Measurements from ENCODE around the gene GAA.

GRCh38 chr17:80129006-80129565 lies 27.7 kb downstream of the GAA start:
- no peak for TF ChIP-seq CTCF (IDR thresholded peaks at IDR 0.05)
- no peak for TF ChIP-seq IRF3 (IDR thresholded peaks at IDR 0.05; ENCODE audit: low read depth, low read length)
- no peak for TF ChIP-seq RFX5 (IDR thresholded peaks at IDR 0.05; ENCODE audit: low read length)
- TF ChIP-seq MXI1 (IDR thresholded peaks at IDR 0.05; ENCODE audit: low read depth, low read length), result no peak
- no peak for TF ChIP-seq FOXM1 (IDR thresholded peaks at IDR 0.05; ENCODE audit: low read depth)
- no peak for TF ChIP-seq MAX (IDR thresholded peaks at IDR 0.05; ENCODE audit: low read depth)
- TF ChIP-seq EP300 (IDR thresholded peaks at IDR 0.05; ENCODE audit: borderline replicate concordance in 1 of 2, low read depth in 1 of 2, low read length in 1 of 2), result no peak
- TF ChIP-seq TEAD4 (IDR thresholded peaks at IDR 0.05; ENCODE audit: borderline replicate concordance, insufficient read depth), result no peak
- TF ChIP-seq TAF1 (IDR thresholded peaks at IDR 0.05; ENCODE audit: borderline replicate concordance, low read depth, low read length), result no peak
- TF ChIP-seq SMC3 (IDR thresholded peaks at IDR 0.05; ENCODE audit: low read depth, low read length), result no peak
- TF ChIP-seq SIN3A (IDR thresholded peaks at IDR 0.05; ENCODE audit: borderline replicate concordance, low read depth, low read length), result no peak
